Panc1 (cell line): ENCODE results near the gene RYR3. TPM values are rescaled to one million over a fixed set of nuclear protein-coding genes. Genes with fewer than 3 reads are reported as not detected.

ENCODE experiments used
- ATAC-seq: fragments of 200-7000 bp; cut with Tn5 transposase; 2 replicates; pipeline ENCODE4 v1.9.1; 2020; ENCODE audit warnings: mild to moderate bottlenecking, moderate library complexity
- BruUV-seq: library from RNA; stranded (reverse); fragments of 400-500 nt; replicated peaks from 2 replicates; lab custom pipeline; 2021; lab: Mats Ljungman, UMichigan
- CTCF ChIA-PET: fragments of 300-600 bp; sonication (Branson Sonifier 250); formaldehyde crosslinking; loops from one replicate; lab custom pipeline; 2022; ENCODE audit warnings: antibody characterized with exemption; lab: Charles Lee
- POLR2A ChIA-PET: fragments of 300-600 bp; sonication (Branson Sonifier 250); formaldehyde crosslinking; loops from one replicate; lab custom pipeline; 2022; ENCODE audit warnings: antibody characterized with exemption; lab: Charles Lee
- DNase-seq: peaks from one replicate; pipeline ENCODE4 v3.0.0-alpha.2; 2010; ENCODE audit warnings: low read depth, low spot score
- H3K27ac ChIP-seq: 2 replicates; pipeline ENCODE4 v1.5.1; 2011; ENCODE audit warnings: mild to moderate bottlenecking, low read length, inconsistent platforms
- H3K27me3 ChIP-seq: fragments of 200-500 bp; sonication (Bioruptor generic); 2 replicates; pipeline ENCODE4 v1.6.0; 2014; ENCODE audit warnings: low read length, inconsistent platforms; ENCODE audit not compliant: control insufficient read depth, insufficient read depth
- H3K36me3 ChIP-seq: fragments of 200-500 bp; sonication (Bioruptor generic); 2 replicates; pipeline ENCODE4 v1.5.1; 2014; ENCODE audit warnings: inconsistent platforms, mild to moderate bottlenecking, low read length, moderate library complexity; ENCODE audit not compliant: control insufficient read depth, insufficient read depth
- H3K4me1 ChIP-seq: 2 replicates; pipeline ENCODE4 v1.5.1; 2011; ENCODE audit warnings: inconsistent platforms, mild to moderate bottlenecking, low read length, moderate library complexity; ENCODE audit not compliant: control insufficient read depth, insufficient read depth
- H3K4me3 ChIP-seq, 2 experiments: 2 replicates each; pipeline ENCODE4 v1.5.1; 2011 to 2012; ENCODE audit warnings: low read depth in 2 of 2, low read length in 2 of 2, mild to moderate bottlenecking in 2 of 2, inconsistent platforms in 1 of 2, moderate library complexity in 1 of 2
- H3K9me3 ChIP-seq: fragments of 200-500 bp; sonication (Bioruptor generic); 2 replicates; pipeline ENCODE4 v1.5.1; 2014; ENCODE audit warnings: low read depth, mild to moderate bottlenecking, inconsistent platforms, low read length, moderate library complexity; ENCODE audit not compliant: control insufficient read depth, insufficient read depth
- POLR2AphosphoS5 ChIP-seq: IDR thresholded peaks from 2 replicates; pipeline ENCODE4 v1.6.1; 2012; ENCODE audit warnings: mild to moderate bottlenecking, low read depth, low read length, moderate library complexity
- SIN3A ChIP-seq: IDR thresholded peaks from 2 replicates; pipeline ENCODE4 v1.6.1; 2012; ENCODE audit warnings: low read depth, mild to moderate bottlenecking, low read length, moderate library complexity, borderline replicate concordance; ENCODE audit not compliant: insufficient read depth
- TCF7L2 ChIP-seq: IDR thresholded peaks from 2 replicates; pipeline ENCODE4 v1.6.1; 2011; ENCODE audit warnings: mild to moderate bottlenecking, low read depth, low read length, inconsistent platforms
- in situ Hi-C: cut with HindIII; loops from 2 replicates; pipeline ENCODE4 v1.10.0; 2016; ENCODE audit warnings: low sequenced_read_pairs, low pct_unique_long_range_greater_than_20kb
- intact Hi-C: fragments of 100-400 bp; cut with micrococcal nuclease; formaldehyde crosslinking; loops from one replicate; pipeline ENCODE4 v1.10.0; 2022; ENCODE audit not compliant: unreplicated experiment
- total RNA-seq: library from RNA; stranded (reverse); gene quantifications from one replicate; pipeline ENCODE4 v1.2.1, GENCODE V29; 2021; ENCODE audit not compliant: unreplicated experiment
- TF ChIP-seq, protein P1 (sequence below), 2 experiments: IDR thresholded peaks; 2 replicates each; pipeline ENCODE4 v1.6.1; 2011 to 2012; ENCODE audit warnings: low read depth in 2 of 2, control low read depth in 1 of 2, low read length in 1 of 2, mild to moderate bottlenecking in 1 of 2, moderate library complexity in 1 of 2; ENCODE audit not compliant: insufficient read depth in 1 of 2
- TF ChIP-seq, protein P2 (sequence below): fragments of 450-650 bp; IDR thresholded peaks from 2 replicates; pipeline ENCODE4 v1.5.1; 2017; ENCODE audit warnings: mild to moderate bottlenecking

Gene RYR3
- total RNA-seq, 1 experiment from 2014 or later = not detected

DNA sequence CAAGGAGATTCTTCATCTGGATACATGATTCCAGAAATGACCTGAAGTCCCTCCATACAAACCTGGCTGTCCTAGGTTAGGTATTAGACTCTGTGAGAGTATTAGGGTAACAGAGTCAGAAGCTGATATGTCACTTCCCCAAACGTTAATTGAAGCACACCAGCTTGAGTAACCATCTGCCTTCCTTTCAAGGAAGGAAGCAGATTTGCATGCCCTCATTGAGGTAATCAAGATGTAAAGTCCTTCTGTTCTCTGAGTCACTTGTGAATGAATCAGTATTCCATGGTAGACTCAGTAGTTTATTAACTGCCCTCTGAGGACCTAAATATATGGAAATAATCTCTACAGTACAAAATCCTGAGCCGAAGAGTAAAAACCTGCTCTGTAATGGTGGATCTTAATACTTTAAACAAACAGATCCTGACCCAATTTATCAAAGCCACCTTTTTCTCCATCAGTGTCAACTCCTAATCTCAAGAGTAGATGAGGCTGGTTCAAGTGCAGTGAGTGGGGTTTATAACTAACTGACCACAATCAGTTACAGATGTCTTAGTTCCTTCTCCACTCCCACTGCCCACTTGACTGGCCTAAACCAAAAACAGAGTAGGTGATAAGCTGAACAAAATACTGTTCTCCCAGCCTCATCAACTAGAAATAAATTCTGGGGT is 411.4 kb downstream of the RYR3 start:
- no TSS peak for BruUV-seq
- H3K4me3 ChIP-seq = no peak overlapping the region
- POLR2A ChIA-PET = no interaction called here
- no peak overlapping the region for H3K27ac ChIP-seq
- intact Hi-C loops = no loop called here
- H3K27me3 ChIP-seq = no peaks in the 10 kb centered on the region
- H3K9me3 ChIP-seq = no peaks in the 10 kb centered on the region
- no peaks in the 10 kb centered on the region for H3K36me3 ChIP-seq
- no peak for DNase-seq
- CTCF ChIA-PET = no interaction called here
- H3K4me1 ChIP-seq = no peaks in the 10 kb centered on the region
- in situ Hi-C loops = no loop called here
- no peak for ATAC-seq
- TF ChIP-seq SIN3A = no peak
- TF ChIP-seq, protein P1, sequence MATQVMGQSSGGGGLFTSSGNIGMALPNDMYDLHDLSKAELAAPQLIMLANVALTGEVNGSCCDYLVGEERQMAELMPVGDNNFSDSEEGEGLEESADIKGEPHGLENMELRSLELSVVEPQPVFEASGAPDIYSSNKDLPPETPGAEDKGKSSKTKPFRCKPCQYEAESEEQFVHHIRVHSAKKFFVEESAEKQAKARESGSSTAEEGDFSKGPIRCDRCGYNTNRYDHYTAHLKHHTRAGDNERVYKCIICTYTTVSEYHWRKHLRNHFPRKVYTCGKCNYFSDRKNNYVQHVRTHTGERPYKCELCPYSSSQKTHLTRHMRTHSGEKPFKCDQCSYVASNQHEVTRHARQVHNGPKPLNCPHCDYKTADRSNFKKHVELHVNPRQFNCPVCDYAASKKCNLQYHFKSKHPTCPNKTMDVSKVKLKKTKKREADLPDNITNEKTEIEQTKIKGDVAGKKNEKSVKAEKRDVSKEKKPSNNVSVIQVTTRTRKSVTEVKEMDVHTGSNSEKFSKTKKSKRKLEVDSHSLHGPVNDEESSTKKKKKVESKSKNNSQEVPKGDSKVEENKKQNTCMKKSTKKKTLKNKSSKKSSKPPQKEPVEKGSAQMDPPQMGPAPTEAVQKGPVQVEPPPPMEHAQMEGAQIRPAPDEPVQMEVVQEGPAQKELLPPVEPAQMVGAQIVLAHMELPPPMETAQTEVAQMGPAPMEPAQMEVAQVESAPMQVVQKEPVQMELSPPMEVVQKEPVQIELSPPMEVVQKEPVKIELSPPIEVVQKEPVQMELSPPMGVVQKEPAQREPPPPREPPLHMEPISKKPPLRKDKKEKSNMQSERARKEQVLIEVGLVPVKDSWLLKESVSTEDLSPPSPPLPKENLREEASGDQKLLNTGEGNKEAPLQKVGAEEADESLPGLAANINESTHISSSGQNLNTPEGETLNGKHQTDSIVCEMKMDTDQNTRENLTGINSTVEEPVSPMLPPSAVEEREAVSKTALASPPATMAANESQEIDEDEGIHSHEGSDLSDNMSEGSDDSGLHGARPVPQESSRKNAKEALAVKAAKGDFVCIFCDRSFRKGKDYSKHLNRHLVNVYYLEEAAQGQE (IDR thresholded peaks at IDR 0.05; ENCODE audit: insufficient read depth in 1 of 2, low read depth in 2 of 2, low read length in 1 of 2) = no peak
- TF ChIP-seq, protein P2, sequence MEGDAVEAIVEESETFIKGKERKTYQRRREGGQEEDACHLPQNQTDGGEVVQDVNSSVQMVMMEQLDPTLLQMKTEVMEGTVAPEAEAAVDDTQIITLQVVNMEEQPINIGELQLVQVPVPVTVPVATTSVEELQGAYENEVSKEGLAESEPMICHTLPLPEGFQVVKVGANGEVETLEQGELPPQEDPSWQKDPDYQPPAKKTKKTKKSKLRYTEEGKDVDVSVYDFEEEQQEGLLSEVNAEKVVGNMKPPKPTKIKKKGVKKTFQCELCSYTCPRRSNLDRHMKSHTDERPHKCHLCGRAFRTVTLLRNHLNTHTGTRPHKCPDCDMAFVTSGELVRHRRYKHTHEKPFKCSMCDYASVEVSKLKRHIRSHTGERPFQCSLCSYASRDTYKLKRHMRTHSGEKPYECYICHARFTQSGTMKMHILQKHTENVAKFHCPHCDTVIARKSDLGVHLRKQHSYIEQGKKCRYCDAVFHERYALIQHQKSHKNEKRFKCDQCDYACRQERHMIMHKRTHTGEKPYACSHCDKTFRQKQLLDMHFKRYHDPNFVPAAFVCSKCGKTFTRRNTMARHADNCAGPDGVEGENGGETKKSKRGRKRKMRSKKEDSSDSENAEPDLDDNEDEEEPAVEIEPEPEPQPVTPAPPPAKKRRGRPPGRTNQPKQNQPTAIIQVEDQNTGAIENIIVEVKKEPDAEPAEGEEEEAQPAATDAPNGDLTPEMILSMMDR = no peak
- TF ChIP-seq POLR2AphosphoS5 = no peak
- no peak for TF ChIP-seq TCF7L2

DNA sequence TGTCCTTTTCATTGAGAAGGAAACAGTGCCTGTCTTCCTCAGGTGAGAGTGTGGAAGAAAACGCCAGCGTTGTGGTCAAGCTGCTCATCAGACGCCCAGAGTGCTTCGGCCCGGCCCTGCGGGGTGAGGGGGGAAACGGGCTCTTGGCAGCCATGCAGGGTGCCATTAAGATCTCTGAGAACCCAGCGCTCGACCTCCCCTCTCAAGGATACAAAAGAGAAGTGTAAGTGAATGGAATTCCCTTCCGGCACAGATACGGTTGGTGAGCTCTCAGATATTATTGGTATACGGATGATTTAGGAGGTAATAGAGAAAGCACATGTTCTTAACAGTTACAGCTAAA is 411.9 kb downstream of the RYR3 start:
- BruUV-seq = no TSS peak
- POLR2A ChIA-PET = no interaction called here
- ATAC-seq = no peak
- Histone ChIP-seq H3K27ac (no peak overlapping the region), H3K9me3 (no peaks in the 10 kb centered on the region), H3K4me1 (no peaks in the 10 kb centered on the region), H3K4me3 (no peak overlapping the region), H3K27me3 (no peaks in the 10 kb centered on the region), H3K36me3 (no peaks in the 10 kb centered on the region)
- intact Hi-C loops = no loop called here
- TF ChIP-seq TCF7L2 (no peak), SIN3A (no peak), POLR2AphosphoS5 (no peak)
- TF ChIP-seq, protein P1 (IDR thresholded peaks at IDR 0.05; ENCODE audit: insufficient read depth in 1 of 2, low read depth in 2 of 2, low read length in 1 of 2) = no peak
- TF ChIP-seq, protein P2 = no peak
- no peak for DNase-seq
- in situ Hi-C loops = no loop called here
- CTCF ChIA-PET = no interaction called here
